ENCODE results near the gene NAE1. TPM values are rescaled to one million over a fixed set of nuclear protein-coding genes. Genes with fewer than 3 reads are reported as not detected.

Gene NAE1
- total RNA-seq, 1 donor = 91.1 TPM

- no peak overlapping the region for H3K4me3 ChIP-seq (ENCODE audit: low read depth, low read length)
- TF ChIP-seq CTCF (IDR thresholded peaks at IDR 0.05; ENCODE audit: insufficient read depth, low read depth, low read length) = no peak
- no peak for DNase-seq (ENCODE audit: low read depth)
These were observed 4.0 kb upstream of the NAE1 start for GRCh38 chr16:66834746-66835145.

GRCh38 chr16:66832661-66833305 lies 2.0 kb upstream of the NAE1 start:
- H3K4me3 ChIP-seq (ENCODE audit: low read depth, low read length) = no peak overlapping the region
- DNase-seq (ENCODE audit: low read depth) = peak; percentile 25
- TF ChIP-seq CTCF (IDR thresholded peaks at IDR 0.05; ENCODE audit: insufficient read depth, low read depth, low read length) = no peak

- no peak for DNase-seq (ENCODE audit: low read depth)
- H3K4me3 ChIP-seq (ENCODE audit: low read depth, low read length) = no peak overlapping the region
- no peak for TF ChIP-seq CTCF (IDR thresholded peaks at IDR 0.05; ENCODE audit: insufficient read depth, low read depth, low read length)
These were observed 1.4 kb upstream of the NAE1 start for GRCh38 chr16:66832190-66832589.

GRCh38 chr16:66824006-66824405 lies 6.8 kb downstream of the NAE1 start:
- TF ChIP-seq CTCF (IDR thresholded peaks at IDR 0.05; ENCODE audit: insufficient read depth, low read depth, low read length) = no peak

GRCh38 chr16:66814734-66815133 lies 16.0 kb downstream of the NAE1 start:
- H3K4me3 ChIP-seq (ENCODE audit: low read depth, low read length) = no peak overlapping the region
- TF ChIP-seq CTCF (IDR thresholded peaks at IDR 0.05; ENCODE audit: insufficient read depth, low read depth, low read length) = no peak
- DNase-seq (ENCODE audit: low read depth) = no peak

More at GRCh38 chr16:66824006-66824405, 6.8 kb downstream of the NAE1 start:
- no peak overlapping the region for H3K4me3 ChIP-seq (ENCODE audit: low read depth, low read length)
- no peak for DNase-seq (ENCODE audit: low read depth)

GRCh38 chr16:66811043-66811442 lies 19.7 kb downstream of the NAE1 start:
- no peak overlapping the region for H3K4me3 ChIP-seq (ENCODE audit: low read depth, low read length)
- no peak for DNase-seq (ENCODE audit: low read depth)
- TF ChIP-seq CTCF (IDR thresholded peaks at IDR 0.05; ENCODE audit: insufficient read depth, low read depth, low read length) = no peak

- no peak for DNase-seq (ENCODE audit: low read depth)
- no peak overlapping the region for H3K4me3 ChIP-seq (ENCODE audit: low read depth, low read length)
- TF ChIP-seq CTCF (IDR thresholded peaks at IDR 0.05; ENCODE audit: insufficient read depth, low read depth, low read length) = no peak
These were observed 20.4 kb downstream of the NAE1 start for GRCh38 chr16:66810391-66810790.
